IMR-90 (cell line): Measurements from ENCODE around the gene ARHGEF33. TPM values are rescaled to one million over a fixed set of nuclear protein-coding genes. Genes with fewer than 3 reads are reported as not detected.
A peak's percentile ranks its signal among the peaks of the same experiment; 100 is the strongest.

Source experiments
- ATAC-seq: fragments of 200-7000 bp; cut with Tn5 transposase; 2 replicates; pipeline ENCODE4 v1.9.1; 2020; ENCODE audit warnings: low read depth, mild to moderate bottlenecking, moderate library complexity
- BruUV-seq: library from RNA; stranded (reverse); fragments of 400-500 nt; replicated peaks from 2 replicates; lab custom pipeline; 2021; lab: Mats Ljungman, UMichigan
- CTCF ChIA-PET: fragments of 300-600 bp; formaldehyde crosslinking; extraction: SDS; loops from one replicate; lab custom pipeline; 2021; ENCODE audit warnings: antibody characterized with exemption; lab: Yijun Ruan, JAX
- POLR2A ChIA-PET: fragments of 300-600 bp; sonication (Branson Sonifier 250); formaldehyde crosslinking; loops from one replicate; lab custom pipeline; 2022; ENCODE audit warnings: antibody characterized with exemption; ENCODE audit not compliant: unreplicated experiment; lab: Charles Lee
- DNase-seq: peaks from one replicate; pipeline ENCODE4 v3.0.0; 2013
- H2AFZ ChIP-seq: replicated peaks from 2 replicates; pipeline ENCODE3; 2013; ENCODE audit warnings: low read length, mild to moderate bottlenecking; ENCODE audit not compliant: poor library complexity
- H2AK5ac ChIP-seq: 2 replicates; pipeline ENCODE4 v1.6.1; 2013; ENCODE audit warnings: low read depth, low read length, inconsistent platforms
- H2AK9ac ChIP-seq: replicated peaks from 2 replicates; pipeline ENCODE3; 2013; ENCODE audit warnings: mild to moderate bottlenecking, low read depth, low read length, moderate library complexity; ENCODE audit not compliant: poor library complexity
- H2BK120ac ChIP-seq: 2 replicates; pipeline ENCODE4 v1.6.1; 2013; ENCODE audit warnings: low read depth, low read length, inconsistent platforms
- H2BK15ac ChIP-seq: 3 replicates; pipeline ENCODE4 v1.6.1; 2013; ENCODE audit warnings: low read depth, low read length, inconsistent platforms
- H2BK20ac ChIP-seq: 2 replicates; pipeline ENCODE4 v1.6.1; 2013; ENCODE audit warnings: low read depth, mild to moderate bottlenecking, inconsistent platforms, low read length, moderate library complexity
- H2BK5ac ChIP-seq: 2 replicates; pipeline ENCODE4 v1.6.1; 2013; ENCODE audit warnings: mild to moderate bottlenecking, low read depth, low read length, inconsistent platforms; ENCODE audit not compliant: poor library complexity, severe bottlenecking
- H3K14ac ChIP-seq: replicated peaks from 2 replicates; pipeline ENCODE4 v1.6.1; 2013; ENCODE audit warnings: low read depth, low read length, inconsistent platforms
- H3K18ac ChIP-seq: 2 replicates; pipeline ENCODE4 v1.6.1; 2013; ENCODE audit warnings: low read depth, low read length, control low read depth
- H3K23ac ChIP-seq: 2 replicates; pipeline ENCODE4 v1.6.1; 2013; ENCODE audit warnings: low read depth, low read length, inconsistent platforms
- H3K27ac ChIP-seq: 2 replicates; pipeline ENCODE4 v1.5.1; 2013; ENCODE audit warnings: mild to moderate bottlenecking, control low read depth, low read length; ENCODE audit not compliant: insufficient read depth
- H3K27me3 ChIP-seq: 2 replicates; pipeline ENCODE4 v1.6.1; 2013; ENCODE audit warnings: low read length; ENCODE audit not compliant: control insufficient read depth, insufficient read depth
- H3K36me3 ChIP-seq: 2 replicates; pipeline ENCODE4 v1.6.1; 2013; ENCODE audit warnings: low read length, mixed read lengths; ENCODE audit not compliant: control insufficient read depth, insufficient read depth
- H3K4ac ChIP-seq: 2 replicates; pipeline ENCODE4 v1.6.1; 2013; ENCODE audit warnings: low read depth, low read length, inconsistent platforms
- H3K4me1 ChIP-seq: 2 replicates; pipeline ENCODE4 v1.6.1; 2013; ENCODE audit warnings: low read length, mixed read lengths; ENCODE audit not compliant: control insufficient read depth, insufficient read depth
- H3K4me2 ChIP-seq: 2 replicates; pipeline ENCODE4 v1.6.1; 2013; ENCODE audit warnings: low read depth, mild to moderate bottlenecking, control low read depth, low read length, moderate library complexity
- H3K4me3 ChIP-seq: 2 replicates; pipeline ENCODE4 v1.5.1; 2013; ENCODE audit warnings: low read depth, mild to moderate bottlenecking, control low read depth, low read length, moderate library complexity; ENCODE audit not compliant: insufficient read depth
- H3K56ac ChIP-seq: 2 replicates; pipeline ENCODE4 v1.6.1; 2013; ENCODE audit warnings: low read length, inconsistent platforms; ENCODE audit not compliant: insufficient read depth; ENCODE audit errors: extremely low read depth
- H3K79me1 ChIP-seq, 2 experiments: 2 replicates each; pipeline ENCODE4 v1.6.1; 2013; ENCODE audit warnings: low read length in 2 of 2, inconsistent platforms in 1 of 2, low read depth in 1 of 2
- H3K9ac ChIP-seq: 2 replicates; pipeline ENCODE4 v1.6.1; 2013; ENCODE audit warnings: low read depth, low read length, control low read depth
- H3K9me1 ChIP-seq: 2 replicates; pipeline ENCODE4 v1.6.1; 2013; ENCODE audit warnings: low read length, inconsistent platforms; ENCODE audit not compliant: insufficient read depth
- H3K9me3 ChIP-seq: 2 replicates; pipeline ENCODE4 v1.6.1; 2013; ENCODE audit warnings: low read length; ENCODE audit not compliant: control insufficient read depth, insufficient read depth
- H4K20me1 ChIP-seq: 2 replicates; pipeline ENCODE4 v1.6.1; 2013; ENCODE audit warnings: low read length, inconsistent platforms; ENCODE audit not compliant: insufficient read depth
- H4K5ac ChIP-seq: 2 replicates; pipeline ENCODE4 v1.6.1; 2013; ENCODE audit warnings: mild to moderate bottlenecking, low read depth, low read length, control low read depth
- H4K8ac ChIP-seq, 2 experiments: 2 replicates each; pipeline ENCODE4 v1.6.1; 2013; ENCODE audit warnings: low read depth in 2 of 2, low read length in 2 of 2, control low read depth in 1 of 2, inconsistent platforms in 1 of 2
- H4K91ac ChIP-seq: 2 replicates; pipeline ENCODE4 v1.6.1; 2013; ENCODE audit warnings: low read depth, low read length, inconsistent platforms; ENCODE audit not compliant: insufficient read depth
- BHLHE40 ChIP-seq: fragments of 150-350 bp; IDR thresholded peaks from 2 replicates; pipeline ENCODE4 v1.6.1; 2016; ENCODE audit warnings: mild to moderate bottlenecking, low read depth, low read length
- CEBPB ChIP-seq: IDR thresholded peaks from 2 replicates; pipeline ENCODE4 v1.6.1; 2012; ENCODE audit warnings: low read depth, low read length, improper control_type of control experiment
- CHD1 ChIP-seq: IDR thresholded peaks from 2 replicates; pipeline ENCODE4 v1.6.1; 2012; ENCODE audit warnings: low read depth, low read length, improper control_type of control experiment
- FOS ChIP-seq: fragments of 150-350 bp; IDR thresholded peaks from 2 replicates; pipeline ENCODE4 v1.6.1; 2016; ENCODE audit warnings: low read depth, low read length
- MAFK ChIP-seq: IDR thresholded peaks from 2 replicates; pipeline ENCODE4 v1.6.1; 2012; ENCODE audit warnings: low read depth, low read length, improper control_type of control experiment
- MAZ ChIP-seq: IDR thresholded peaks from 2 replicates; pipeline ENCODE4 v1.6.1; 2012; ENCODE audit warnings: low read depth, mild to moderate bottlenecking, low read length, improper control_type of control experiment, moderate library complexity, borderline replicate concordance
- MXI1 ChIP-seq: IDR thresholded peaks from 2 replicates; pipeline ENCODE4 v1.6.1; 2012; ENCODE audit warnings: low read depth, mild to moderate bottlenecking, low read length, moderate library complexity, borderline replicate concordance
- NFE2L2 ChIP-seq: fragments of 150-350 bp; IDR thresholded peaks from 2 replicates; pipeline ENCODE4 v1.6.1; 2016; ENCODE audit warnings: low read depth, mild to moderate bottlenecking, low read length
- POLR2A ChIP-seq: IDR thresholded peaks from 2 replicates; pipeline ENCODE4 v1.6.1; 2012; ENCODE audit warnings: mild to moderate bottlenecking, low read depth, low read length
- RAD21 ChIP-seq: IDR thresholded peaks from 2 replicates; pipeline ENCODE4 v1.6.1; 2012; ENCODE audit warnings: low read length, improper control_type of control experiment
- SMC3 ChIP-seq: fragments of 150-350 bp; IDR thresholded peaks from 2 replicates; pipeline ENCODE4 v1.6.1; 2016; ENCODE audit warnings: low read depth, mild to moderate bottlenecking, antibody characterized with exemption, low read length, moderate library complexity
- WGBS, 2 experiments: methylation state at CpG; one replicate each; pipeline versions ENCODE4 v1.1.5 to v1.1.7; 2013; ENCODE audit warnings: missing lambda C conversion rate in 2 of 2; ENCODE audit not compliant: insufficient read length in 1 of 2; ENCODE audit errors: extremely low coverage in 2 of 2; 5-methylcytosine and 5-hydroxymethylcytosine counted together
- dilution Hi-C: fragments of 300-500 bp; cut with HindIII; formaldehyde crosslinking; loops from one replicate; pipeline ENCODE4 v1.14.3; 2018; ENCODE audit warnings: low sequenced_read_pairs; ENCODE audit not compliant: unreplicated experiment
- in situ Hi-C: fragments of 300-500 bp; cut with MboI; formaldehyde crosslinking; loops from 3 replicates; pipeline ENCODE4 v1.14.3; 2019; ENCODE audit warnings: low sequenced_read_pairs, inconsistent platforms, mixed read lengths
- intact Hi-C: fragments of 100-400 bp; cut with micrococcal nuclease; formaldehyde crosslinking; loops from 2 replicates; pipeline ENCODE4 v1.10.0; 2022
- polyA plus RNA-seq, 3 experiments: library from polyadenylated mRNA; depleted of rRNA; stranded (reverse); fragments of >200 nt; gene quantifications; 2 replicates each; pipeline ENCODE4 v1.2.3, GENCODE V29; 2012; ENCODE audit warnings: low replicate concordance in 1 of 3
- total RNA-seq: library from RNA; depleted of rRNA; stranded (reverse); fragments of >200 nt; gene quantifications from 2 replicates; pipeline ENCODE4 v1.2.3, GENCODE V29; 2012
- TF ChIP-seq, protein P1 (sequence below): fragments of 150-350 bp; IDR thresholded peaks from 2 replicates; pipeline ENCODE4 v1.6.1; 2017; ENCODE audit warnings: mild to moderate bottlenecking, antibody characterized with exemption, low read length, low read depth
- TF ChIP-seq, protein P2 (sequence below): fragments of 150-350 bp; IDR thresholded peaks from 2 replicates; pipeline ENCODE4 v1.6.1; 2016; ENCODE audit warnings: low read depth, mild to moderate bottlenecking, low read length, moderate library complexity, borderline replicate concordance
- TF ChIP-seq, protein P3 (sequence below): conservative IDR thresholded peaks from 2 replicates; pipeline ENCODE4 v1.5.1; 2012; ENCODE audit warnings: mild to moderate bottlenecking, low read depth, low read length, improper control_type of control experiment

Gene ARHGEF33
- total and polyA plus RNA-seq, 2 of the 4 experiments (the other 2 are of a cell fraction), result 0.18 to 0.21 TPM

DNA sequence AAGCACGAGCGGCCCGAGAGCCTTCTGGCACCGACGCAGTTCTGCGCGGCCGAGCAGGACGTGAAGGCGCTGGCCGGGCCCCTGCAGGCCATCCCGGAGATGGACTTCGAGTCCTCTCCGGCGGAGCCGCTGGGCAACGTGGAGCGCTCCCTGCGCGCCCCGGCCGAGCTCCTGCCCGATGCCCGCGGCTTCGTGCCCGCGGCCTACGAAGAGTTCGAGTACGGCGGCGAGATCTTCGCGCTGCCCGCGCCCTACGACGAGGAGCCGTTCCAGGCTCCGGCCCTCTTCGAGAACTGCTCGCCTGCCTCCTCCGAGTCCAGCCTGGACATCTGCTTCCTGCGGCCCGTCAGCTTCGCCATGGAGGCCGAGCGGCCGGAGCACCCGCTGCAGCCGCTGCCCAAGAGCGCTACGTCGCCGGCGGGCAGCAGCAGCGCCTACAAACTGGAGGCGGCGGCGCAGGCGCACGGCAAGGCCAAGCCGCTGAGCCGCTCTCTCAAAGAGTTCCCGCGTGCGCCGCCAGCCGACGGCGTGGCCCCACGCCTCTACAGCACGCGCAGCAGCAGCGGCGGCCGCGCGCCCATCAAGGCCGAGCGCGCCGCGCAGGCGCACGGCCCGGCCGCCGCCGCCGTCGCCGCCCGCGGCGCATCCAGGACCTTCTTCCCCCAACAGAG is 70.4 kb downstream of the ARHGEF33 start:
- peak overlapping the region; percentile 87; a peak in 3 of 4 replicates for H4K8ac ChIP-seq
- peak overlapping the region; percentile 11 for H2AK9ac ChIP-seq
- in situ Hi-C loops (no loop called here), dilution Hi-C loops (no loop called here), intact Hi-C loops (no loop called here)
- no peak overlapping the region for H2BK120ac ChIP-seq
- H2AK5ac ChIP-seq, result no peak overlapping the region
- ChIA-PET POLR2A (no interaction called here), CTCF (interaction anchor here (1.5 kb wide), 1 partner anchor 13 kb away, joined by 10 read pairs; no protein-coding TSS in a partner anchor)
- no peak overlapping the region for H4K91ac ChIP-seq
- peak overlapping the region; percentile 88 for H2AFZ ChIP-seq
- H3K14ac ChIP-seq, result peak overlapping the region; percentile 71
- ATAC-seq (peak; percentile 98), DNase-seq (peak; percentile 85)
- BruUV-seq, result no TSS peak
- no peak overlapping the region for H2BK20ac ChIP-seq
- H2BK5ac ChIP-seq, result no peak overlapping the region
- H3K9me3 ChIP-seq, result peaks cover 4% of the 10 kb centered on the region; the same call in 1 of the 2 replicates
- H3K56ac ChIP-seq, result no peak overlapping the region
- H3K23ac ChIP-seq, result 0 out of 2 replicates have a peak overlapping the region, but pooled peaks have one; percentile 49
- no peaks in the 10 kb centered on the region for H3K36me3 ChIP-seq
- no peaks in the 10 kb centered on the region for H3K9me1 ChIP-seq
- H4K5ac ChIP-seq, result peak overlapping the region; percentile 96
- WGBS, 2 experiments, result 13% methylated on average over 58 of the region's 97 CpGs; no CpG with 5 or more reads in 1 of the 2 experiments
- H3K4ac ChIP-seq, result peak overlapping the region; percentile 34
- H2BK15ac ChIP-seq, result no peak overlapping the region
- H4K20me1 ChIP-seq, result no peaks in the 10 kb centered on the region
- H3K79me1 ChIP-seq, result no peaks in the 10 kb centered on the region
- peak overlapping the region; percentile 75 for H3K9ac ChIP-seq
- H3K4me2 ChIP-seq, result peak overlapping the region; percentile 94
- no peaks in the 10 kb centered on the region; the same call in 1 of the 2 replicates for H3K4me1 ChIP-seq
- H3K18ac ChIP-seq, result no peak overlapping the region
- peaks cover 11% of the 10 kb centered on the region for H3K27me3 ChIP-seq
- peak overlapping the region; percentile 73 for H3K4me3 ChIP-seq
- H3K27ac ChIP-seq, result no peak overlapping the region; the same call in 1 of the 2 replicates
- no peak for TF ChIP-seq CEBPB
- no peak; the same call in 1 of the 2 replicates for TF ChIP-seq MAZ
- TF ChIP-seq, protein P1, sequence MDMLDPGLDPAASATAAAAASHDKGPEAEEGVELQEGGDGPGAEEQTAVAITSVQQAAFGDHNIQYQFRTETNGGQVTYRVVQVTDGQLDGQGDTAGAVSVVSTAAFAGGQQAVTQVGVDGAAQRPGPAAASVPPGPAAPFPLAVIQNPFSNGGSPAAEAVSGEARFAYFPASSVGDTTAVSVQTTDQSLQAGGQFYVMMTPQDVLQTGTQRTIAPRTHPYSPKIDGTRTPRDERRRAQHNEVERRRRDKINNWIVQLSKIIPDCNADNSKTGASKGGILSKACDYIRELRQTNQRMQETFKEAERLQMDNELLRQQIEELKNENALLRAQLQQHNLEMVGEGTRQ, result 0 out of 2 replicates have a peak, but pooled peaks have one; percentile 16
- no peak for TF ChIP-seq FOS
- no peak for TF ChIP-seq CHD1
- no peak for TF ChIP-seq NFE2L2
- no peak for TF ChIP-seq RAD21
- 0 out of 2 replicates have a peak, but pooled peaks have one; percentile 64 for TF ChIP-seq MXI1
- peak; percentile 88 for TF ChIP-seq BHLHE40
- TF ChIP-seq POLR2A, result no peak
- TF ChIP-seq MAFK, result no peak
- TF ChIP-seq, protein P2, sequence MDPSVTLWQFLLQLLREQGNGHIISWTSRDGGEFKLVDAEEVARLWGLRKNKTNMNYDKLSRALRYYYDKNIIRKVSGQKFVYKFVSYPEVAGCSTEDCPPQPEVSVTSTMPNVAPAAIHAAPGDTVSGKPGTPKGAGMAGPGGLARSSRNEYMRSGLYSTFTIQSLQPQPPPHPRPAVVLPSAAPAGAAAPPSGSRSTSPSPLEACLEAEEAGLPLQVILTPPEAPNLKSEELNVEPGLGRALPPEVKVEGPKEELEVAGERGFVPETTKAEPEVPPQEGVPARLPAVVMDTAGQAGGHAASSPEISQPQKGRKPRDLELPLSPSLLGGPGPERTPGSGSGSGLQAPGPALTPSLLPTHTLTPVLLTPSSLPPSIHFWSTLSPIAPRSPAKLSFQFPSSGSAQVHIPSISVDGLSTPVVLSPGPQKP, result no peak
- TF ChIP-seq, protein P3, sequence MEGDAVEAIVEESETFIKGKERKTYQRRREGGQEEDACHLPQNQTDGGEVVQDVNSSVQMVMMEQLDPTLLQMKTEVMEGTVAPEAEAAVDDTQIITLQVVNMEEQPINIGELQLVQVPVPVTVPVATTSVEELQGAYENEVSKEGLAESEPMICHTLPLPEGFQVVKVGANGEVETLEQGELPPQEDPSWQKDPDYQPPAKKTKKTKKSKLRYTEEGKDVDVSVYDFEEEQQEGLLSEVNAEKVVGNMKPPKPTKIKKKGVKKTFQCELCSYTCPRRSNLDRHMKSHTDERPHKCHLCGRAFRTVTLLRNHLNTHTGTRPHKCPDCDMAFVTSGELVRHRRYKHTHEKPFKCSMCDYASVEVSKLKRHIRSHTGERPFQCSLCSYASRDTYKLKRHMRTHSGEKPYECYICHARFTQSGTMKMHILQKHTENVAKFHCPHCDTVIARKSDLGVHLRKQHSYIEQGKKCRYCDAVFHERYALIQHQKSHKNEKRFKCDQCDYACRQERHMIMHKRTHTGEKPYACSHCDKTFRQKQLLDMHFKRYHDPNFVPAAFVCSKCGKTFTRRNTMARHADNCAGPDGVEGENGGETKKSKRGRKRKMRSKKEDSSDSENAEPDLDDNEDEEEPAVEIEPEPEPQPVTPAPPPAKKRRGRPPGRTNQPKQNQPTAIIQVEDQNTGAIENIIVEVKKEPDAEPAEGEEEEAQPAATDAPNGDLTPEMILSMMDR, result peak; percentile 18; the same call in 1 of the 2 replicates
- TF ChIP-seq SMC3, result no peak
